Osteocyte (in vitro differentiated cells): ENCODE data around the gene DIAPH1. TPM values are rescaled to one million over a fixed set of nuclear protein-coding genes. Genes with fewer than 3 reads are reported as not detected.

ENCODE experiments used
- DNase-seq: peaks from one replicate; pipeline ENCODE4 v3.0.0; 2021; ENCODE audit warnings: mixed read lengths; ENCODE audit not compliant: unreplicated experiment; ENCODE audit errors: extremely low spot score
- H3K27ac Mint-ChIP-seq: one replicate; pipeline ENCODE4 v1.8.0; 2021; ENCODE audit warnings: mild to moderate bottlenecking, mixed read lengths; ENCODE audit not compliant: unreplicated experiment
- H3K27me3 Mint-ChIP-seq: one replicate; pipeline ENCODE4 v1.8.0; 2021; ENCODE audit warnings: mixed read lengths; ENCODE audit not compliant: unreplicated experiment
- H3K36me3 Mint-ChIP-seq: one replicate; pipeline ENCODE4 v1.8.0; 2021; ENCODE audit warnings: mixed read lengths; ENCODE audit not compliant: unreplicated experiment
- H3K4me1 Mint-ChIP-seq: one replicate; pipeline ENCODE4 v1.8.0; 2021; ENCODE audit warnings: mixed read lengths; ENCODE audit not compliant: unreplicated experiment
- H3K4me3 Mint-ChIP-seq: one replicate; pipeline ENCODE4 v1.8.0; 2021; ENCODE audit warnings: mild to moderate bottlenecking, moderate library complexity, mixed read lengths; ENCODE audit not compliant: unreplicated experiment
- H3K9me3 Mint-ChIP-seq: one replicate; pipeline ENCODE4 v1.8.0; 2021; ENCODE audit warnings: mixed read lengths; ENCODE audit not compliant: unreplicated experiment
- CTCF ChIP-seq: fragments of 200-600 bp; sonication (generic); IDR thresholded peaks from 2 replicates; pipeline ENCODE4 v1.5.0; 2021; ENCODE audit warnings: antibody characterized with exemption, mild to moderate bottlenecking, moderate library complexity
- total RNA-seq: library from RNA; stranded (reverse); gene quantifications from 2 replicates; pipeline ENCODE4 v1.2.1, GENCODE V29; 2021

Gene DIAPH1
- total RNA-seq, 1 donor from 2014 or later = 50.9 TPM

GRCh38 chr5:141605523-141606277 lies 13.1 kb downstream of the DIAPH1 start:
- no peak for TF ChIP-seq CTCF
- no peak for DNase-seq
- peak overlapping the region; percentile 81 for H3K27ac Mint-ChIP-seq
- no peak overlapping the region for H3K4me3 Mint-ChIP-seq
- H3K9me3 Mint-ChIP-seq = no peaks in the 10 kb centered on the region
- H3K27me3 Mint-ChIP-seq = no peaks in the 10 kb centered on the region
- peaks cover 3% of the 10 kb centered on the region for H3K36me3 Mint-ChIP-seq
- peaks cover 29% of the 10 kb centered on the region for H3K4me1 Mint-ChIP-seq

- no peak overlapping the region for H3K4me3 Mint-ChIP-seq
- DNase-seq = no peak
- H3K27me3 Mint-ChIP-seq = no peaks in the 10 kb centered on the region
- H3K9me3 Mint-ChIP-seq = no peaks in the 10 kb centered on the region
- peak overlapping the region; percentile 90 for H3K27ac Mint-ChIP-seq
- peaks cover 29% of the 10 kb centered on the region for H3K4me1 Mint-ChIP-seq
- peaks cover 1% of the 10 kb centered on the region for H3K36me3 Mint-ChIP-seq
- TF ChIP-seq CTCF = no peak
Observed at GRCh38 chr5:141603923-141604717, 14.7 kb downstream of the DIAPH1 start.

GRCh38 chr5:141602606-141603005 lies 16.2 kb downstream of the DIAPH1 start:
- Mint-ChIP-seq H3K4me3 (no peak overlapping the region), H3K4me1 (peaks cover 29% of the 10 kb centered on the region), H3K36me3 (no peaks in the 10 kb centered on the region), H3K9me3 (no peaks in the 10 kb centered on the region), H3K27me3 (no peaks in the 10 kb centered on the region), H3K27ac (peak overlapping the region; percentile 51)
- no peak for DNase-seq
- TF ChIP-seq CTCF = no peak

GRCh38 chr5:141598391-141599345 lies 20.1 kb downstream of the DIAPH1 start:
- Mint-ChIP-seq H3K4me3 (no peak overlapping the region), H3K4me1 (peaks cover 1% of the 10 kb centered on the region), H3K9me3 (no peaks in the 10 kb centered on the region), H3K36me3 (no peaks in the 10 kb centered on the region), H3K27ac (no peak overlapping the region), H3K27me3 (no peaks in the 10 kb centered on the region)
- no peak for DNase-seq
- no peak for TF ChIP-seq CTCF
